Smooth muscle cell of the coronary artery (primary cell): ENCODE data around the gene EIF4G3. TPM values are rescaled to one million over a fixed set of nuclear protein-coding genes. Genes with fewer than 3 reads are reported as not detected.

Experiments used
- total RNA-seq: library from RNA; depleted of rRNA; stranded (reverse); fragments of >200 nt; gene quantifications from 2 replicates; pipeline ENCODE4 v1.2.3, GENCODE V29; 2014; ENCODE audit warnings: low replicate concordance

EIF4G3 gene, protein sequence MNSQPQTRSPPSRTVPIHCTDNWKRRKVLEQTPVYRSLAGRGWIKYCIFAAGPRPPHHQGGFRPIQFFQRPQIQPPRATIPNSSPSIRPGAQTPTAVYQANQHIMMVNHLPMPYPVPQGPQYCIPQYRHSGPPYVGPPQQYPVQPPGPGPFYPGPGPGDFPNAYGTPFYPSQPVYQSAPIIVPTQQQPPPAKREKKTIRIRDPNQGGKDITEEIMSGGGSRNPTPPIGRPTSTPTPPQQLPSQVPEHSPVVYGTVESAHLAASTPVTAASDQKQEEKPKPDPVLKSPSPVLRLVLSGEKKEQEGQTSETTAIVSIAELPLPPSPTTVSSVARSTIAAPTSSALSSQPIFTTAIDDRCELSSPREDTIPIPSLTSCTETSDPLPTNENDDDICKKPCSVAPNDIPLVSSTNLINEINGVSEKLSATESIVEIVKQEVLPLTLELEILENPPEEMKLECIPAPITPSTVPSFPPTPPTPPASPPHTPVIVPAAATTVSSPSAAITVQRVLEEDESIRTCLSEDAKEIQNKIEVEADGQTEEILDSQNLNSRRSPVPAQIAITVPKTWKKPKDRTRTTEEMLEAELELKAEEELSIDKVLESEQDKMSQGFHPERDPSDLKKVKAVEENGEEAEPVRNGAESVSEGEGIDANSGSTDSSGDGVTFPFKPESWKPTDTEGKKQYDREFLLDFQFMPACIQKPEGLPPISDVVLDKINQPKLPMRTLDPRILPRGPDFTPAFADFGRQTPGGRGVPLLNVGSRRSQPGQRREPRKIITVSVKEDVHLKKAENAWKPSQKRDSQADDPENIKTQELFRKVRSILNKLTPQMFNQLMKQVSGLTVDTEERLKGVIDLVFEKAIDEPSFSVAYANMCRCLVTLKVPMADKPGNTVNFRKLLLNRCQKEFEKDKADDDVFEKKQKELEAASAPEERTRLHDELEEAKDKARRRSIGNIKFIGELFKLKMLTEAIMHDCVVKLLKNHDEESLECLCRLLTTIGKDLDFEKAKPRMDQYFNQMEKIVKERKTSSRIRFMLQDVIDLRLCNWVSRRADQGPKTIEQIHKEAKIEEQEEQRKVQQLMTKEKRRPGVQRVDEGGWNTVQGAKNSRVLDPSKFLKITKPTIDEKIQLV (N-terminal part only)
- 12.5 and 23.8 TPM in 2 replicates for total RNA-seq

DNA sequence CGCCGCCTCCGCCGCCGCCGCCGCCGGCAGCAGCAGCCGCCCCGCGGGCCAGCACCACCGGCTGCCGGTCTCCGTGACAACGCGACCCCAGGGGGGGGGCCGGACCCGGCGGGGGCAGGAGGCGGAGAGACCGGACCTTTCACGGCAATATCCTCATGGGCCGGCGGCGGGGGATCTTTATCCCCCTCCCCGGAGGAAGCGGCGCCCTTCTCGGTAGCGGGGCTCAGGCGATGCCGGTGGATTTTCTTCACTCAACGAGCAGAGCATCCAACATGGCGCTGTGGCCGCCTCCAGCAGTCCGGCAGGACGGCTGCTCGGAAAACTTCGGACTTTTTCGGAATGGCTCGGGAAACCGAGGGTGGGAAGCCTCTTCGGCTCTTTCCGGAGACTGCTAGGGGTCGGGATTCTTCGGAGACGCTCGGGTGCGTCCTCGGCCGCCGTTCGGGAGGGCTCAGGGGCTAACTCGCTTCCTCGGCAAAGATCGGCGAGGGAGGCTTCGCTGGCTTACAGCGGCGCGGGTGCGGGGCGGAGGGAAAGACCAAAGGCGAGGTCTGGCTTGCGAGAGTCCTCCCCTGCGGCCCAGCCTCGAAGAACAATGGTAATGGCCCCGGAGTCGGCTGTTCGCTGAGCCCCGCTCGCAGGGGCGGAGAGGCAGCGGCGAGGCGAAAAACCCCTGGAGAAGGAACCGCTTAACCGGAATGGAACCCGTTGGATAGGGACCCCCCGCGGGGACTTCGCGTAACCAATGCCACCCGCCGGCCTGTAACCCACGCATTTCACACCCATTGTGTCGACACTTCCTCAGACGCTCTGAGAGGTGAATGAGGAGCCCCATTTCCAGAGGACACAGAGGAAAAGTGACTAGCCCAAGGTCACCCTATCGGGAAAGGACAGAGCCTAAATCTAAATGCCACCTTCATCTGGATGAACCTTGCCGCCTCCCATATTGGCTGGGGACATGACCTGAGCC lies at the start of gene EIF4G3:
Gene EIF4G3, minus strand, starts transcription at position 312 of the 970 bp plus-strand sequence. CDS start 174,155 bp downstream, outside the sequence.

GRCh38 chr1:20787029-20787839 lies 389.5 kb downstream of the EIF4G3 start, which contains the start of gene HP1BP3:
HP1BP3 (minus strand) TSS chr1:20787307; CDS start chr1:20780440, 6,867 bp downstream.

Other genes with a start within 250 kb of the EIF4G3 start
- gene ECE1, start 113.6 kb upstream of the EIF4G3 start, total RNA-seq, result 43.1 and 259 TPM in 2 replicates